WTC11 (cell line): ENCODE results near the gene ADAT3. TPM values are rescaled to one million over a fixed set of nuclear protein-coding genes. Genes with fewer than 3 reads are reported as not detected.

Source experiments
- ATAC-seq: fragments of 200-7000 bp; cut with Tn5 transposase; 2 replicates; pipeline ENCODE4 v1.10.0; 2021; ENCODE audit warnings: mild to moderate bottlenecking, moderate library complexity
- CTCF ChIA-PET: fragments of 300-600 bp; sonication (Branson Sonifier 250); formaldehyde crosslinking; loops from one replicate; lab custom pipeline; 2021; ENCODE audit warnings: antibody characterized with exemption; lab: Charles Lee
- POLR2A ChIA-PET: fragments of 350-600 bp; sonication (Branson Sonifier 250); formaldehyde crosslinking; loops from one replicate; lab custom pipeline; 2021; ENCODE audit warnings: antibody characterized with exemption; lab: Charles Lee
- DNase-seq: peaks from one replicate; pipeline ENCODE4 v3.0.0; 2021; ENCODE audit warnings: low spot score
- H3K27ac Mint-ChIP-seq: 2 replicates; pipeline ENCODE4 v1.8.0; 2021; ENCODE audit warnings: mixed read lengths
- H3K27me3 Mint-ChIP-seq: 2 replicates; pipeline ENCODE4 v1.8.0; 2021; ENCODE audit warnings: low read depth, mild to moderate bottlenecking, moderate library complexity, mixed read lengths
- H3K36me3 Mint-ChIP-seq: 2 replicates; pipeline ENCODE4 v1.8.0; 2021; ENCODE audit warnings: mixed read lengths
- H3K4me1 Mint-ChIP-seq: 2 replicates; pipeline ENCODE4 v1.8.0; 2022; ENCODE audit warnings: mixed read lengths
- H3K4me3 Mint-ChIP-seq: 2 replicates; pipeline ENCODE4 v1.8.0; 2021; ENCODE audit warnings: mild to moderate bottlenecking, moderate library complexity, mixed read lengths
- H3K9me3 Mint-ChIP-seq: 2 replicates; pipeline ENCODE4 v1.8.0; 2021; ENCODE audit warnings: mixed read lengths
- AR ChIP-seq: fragments of 250-450 bp; sonication (Bioruptor Pico); IDR thresholded peaks from 2 replicates; pipeline ENCODE4 v1.9.0; 2021; ENCODE audit warnings: mild to moderate bottlenecking
- ATF1 ChIP-seq: sonication (generic); formaldehyde crosslinking; IDR thresholded peaks from 2 replicates; pipeline ENCODE4 v1.8.1; 2023; ENCODE audit warnings: mild to moderate bottlenecking, moderate library complexity, missing genetic modification reagents
- CREB1 ChIP-seq: sonication (generic); formaldehyde crosslinking; IDR thresholded peaks from 2 replicates; pipeline ENCODE4 v1.8.0; 2023; ENCODE audit warnings: mild to moderate bottlenecking, missing genetic modification reagents
- CREM ChIP-seq: sonication (generic); formaldehyde crosslinking; IDR thresholded peaks from 2 replicates; pipeline ENCODE4 v1.8.1; 2022; ENCODE audit warnings: mild to moderate bottlenecking, missing genetic modification reagents, moderate library complexity
- ERG ChIP-seq: fragments of 250-450 bp; sonication (Bioruptor Pico); IDR thresholded peaks from 2 replicates; pipeline ENCODE4 v1.8.0; 2021; ENCODE audit warnings: mild to moderate bottlenecking
- ESRRA ChIP-seq: sonication (generic); formaldehyde crosslinking; IDR thresholded peaks from 2 replicates; pipeline ENCODE4 v1.8.1; 2022; ENCODE audit warnings: mild to moderate bottlenecking, missing genetic modification reagents, borderline replicate concordance
- GABPB1 ChIP-seq: sonication (generic); formaldehyde crosslinking; IDR thresholded peaks from 2 replicates; pipeline ENCODE4 v1.8.1; 2023; ENCODE audit warnings: mild to moderate bottlenecking, missing genetic modification reagents
- GRHL2 ChIP-seq: fragments of 250-450 bp; sonication (Bioruptor Pico); IDR thresholded peaks from 2 replicates; pipeline ENCODE4 v1.8.0; 2022; ENCODE audit warnings: mild to moderate bottlenecking, moderate library complexity; ENCODE audit not compliant: insufficient replicate concordance, severe bottlenecking
- IRF1 ChIP-seq: sonication (generic); formaldehyde crosslinking; IDR thresholded peaks from 2 replicates; pipeline ENCODE4 v1.8.0; 2023; ENCODE audit warnings: missing genetic modification reagents
- MLX ChIP-seq: sonication (generic); formaldehyde crosslinking; IDR thresholded peaks from 2 replicates; pipeline ENCODE4 v1.8.1; 2023; ENCODE audit warnings: mild to moderate bottlenecking, missing genetic modification reagents, moderate library complexity
- NR2C2 ChIP-seq: sonication (generic); formaldehyde crosslinking; IDR thresholded peaks from 2 replicates; pipeline ENCODE4 v1.8.0; 2022; ENCODE audit warnings: mild to moderate bottlenecking, missing genetic modification reagents
- PREB ChIP-seq: sonication (generic); formaldehyde crosslinking; IDR thresholded peaks from 2 replicates; pipeline ENCODE4 v1.8.1; 2022; ENCODE audit warnings: mild to moderate bottlenecking, missing genetic modification reagents, moderate library complexity, borderline replicate concordance
- RORB ChIP-seq: fragments of 250-450 bp; sonication (Bioruptor Pico); IDR thresholded peaks from 2 replicates; pipeline ENCODE4 v1.9.0; 2021; ENCODE audit warnings: mild to moderate bottlenecking
- SMAD4 ChIP-seq: sonication (generic); formaldehyde crosslinking; IDR thresholded peaks from 2 replicates; pipeline ENCODE4 v1.8.0; 2022; ENCODE audit warnings: mild to moderate bottlenecking, missing genetic modification reagents
- SP1 ChIP-seq: sonication (generic); formaldehyde crosslinking; conservative IDR thresholded peaks from 2 replicates; pipeline ENCODE4 v1.8.1; 2022; ENCODE audit warnings: missing genetic modification reagents
- ZNF317 ChIP-seq: sonication (generic); formaldehyde crosslinking; IDR thresholded peaks from 2 replicates; pipeline ENCODE4 v1.8.1; 2023; ENCODE audit warnings: low read depth, mild to moderate bottlenecking, moderate library complexity, missing genetic modification reagents, borderline replicate concordance
- ZNF396 ChIP-seq: fragments of 250-450 bp; sonication (Bioruptor Pico); IDR thresholded peaks from 2 replicates; pipeline ENCODE4 v1.8.0; 2021; ENCODE audit warnings: mild to moderate bottlenecking, moderate library complexity, borderline replicate concordance
- ZNF423 ChIP-seq: fragments of 250-450 bp; sonication (Bioruptor Pico); IDR thresholded peaks from 2 replicates; pipeline ENCODE4 v2.1.2; 2022; ENCODE audit warnings: mild to moderate bottlenecking, moderate library complexity
- ZNF532 ChIP-seq: fragments of 250-450 bp; sonication (Bioruptor Pico); IDR thresholded peaks from 2 replicates; pipeline ENCODE4 v1.9.0; 2021; ENCODE audit warnings: mild to moderate bottlenecking, borderline replicate concordance
- total RNA-seq: library from RNA; stranded (reverse); gene quantifications from 3 replicates; pipeline ENCODE4 v1.2.3, GENCODE V29; 2021

The ADAT3 gene
- total RNA-seq, 1 experiment from 2014 or later = 20.3 TPM

- TF ChIP-seq MLX (CRISPR knock-in tag) = no peak
- TF ChIP-seq GABPB1 (CRISPR knock-in tag) = no peak
- no peak for TF ChIP-seq PREB
- no peak for TF ChIP-seq CREB1
- TF ChIP-seq ZNF317 (CRISPR knock-in tag) = no peak
- TF ChIP-seq ATF1 = no peak
- TF ChIP-seq IRF1 (CRISPR knock-in tag) = no peak
- no peak for TF ChIP-seq ZNF423 (CRISPR knock-in tag)
- TF ChIP-seq SP1 (CRISPR knock-in tag) = no peak
- no peak for TF ChIP-seq ESRRA (CRISPR knock-in tag)
- no peak for TF ChIP-seq ZNF532 (CRISPR knock-in tag)
- no peak for TF ChIP-seq GRHL2 (CRISPR knock-in tag)
- TF ChIP-seq AR (CRISPR knock-in tag) = no peak
These were observed 16.1 kb downstream of the ADAT3 start (continued) for GRCh38 chr19:1921326-1921725.

- TF ChIP-seq ZNF396 = no peak
- no peak for TF ChIP-seq RORB
- no peak for TF ChIP-seq NR2C2 (CRISPR knock-in tag)
- TF ChIP-seq ERG = no peak
- TF ChIP-seq SMAD4 (CRISPR knock-in tag) = no peak
- no peak for TF ChIP-seq CREM
- peaks cover 35% of the 10 kb centered on the region for H3K36me3 Mint-ChIP-seq
- H3K4me3 Mint-ChIP-seq = no peak overlapping the region
- ChIA-PET CTCF (no interaction called here), POLR2A (no interaction called here)
- no peak overlapping the region for H3K27ac Mint-ChIP-seq
- no peaks in the 10 kb centered on the region for H3K4me1 Mint-ChIP-seq
- ATAC-seq (no peak), DNase-seq (no peak)
- no peaks in the 10 kb centered on the region for H3K9me3 Mint-ChIP-seq
- no peaks in the 10 kb centered on the region for H3K27me3 Mint-ChIP-seq
These were observed 16.6 kb downstream of the ADAT3 start for GRCh38 chr19:1921825-1922224.
